HG02571 (cell line): ENCODE data around the gene TES.

Experiments
- ATAC-seq: cut with Tn5 transposase; IDR thresholded peaks from one replicate; pipeline ENCODE4 v1.9.1; 2021; ENCODE audit warnings: mild to moderate bottlenecking, moderate library complexity; ENCODE audit not compliant: unreplicated experiment

The TES gene

DNA sequence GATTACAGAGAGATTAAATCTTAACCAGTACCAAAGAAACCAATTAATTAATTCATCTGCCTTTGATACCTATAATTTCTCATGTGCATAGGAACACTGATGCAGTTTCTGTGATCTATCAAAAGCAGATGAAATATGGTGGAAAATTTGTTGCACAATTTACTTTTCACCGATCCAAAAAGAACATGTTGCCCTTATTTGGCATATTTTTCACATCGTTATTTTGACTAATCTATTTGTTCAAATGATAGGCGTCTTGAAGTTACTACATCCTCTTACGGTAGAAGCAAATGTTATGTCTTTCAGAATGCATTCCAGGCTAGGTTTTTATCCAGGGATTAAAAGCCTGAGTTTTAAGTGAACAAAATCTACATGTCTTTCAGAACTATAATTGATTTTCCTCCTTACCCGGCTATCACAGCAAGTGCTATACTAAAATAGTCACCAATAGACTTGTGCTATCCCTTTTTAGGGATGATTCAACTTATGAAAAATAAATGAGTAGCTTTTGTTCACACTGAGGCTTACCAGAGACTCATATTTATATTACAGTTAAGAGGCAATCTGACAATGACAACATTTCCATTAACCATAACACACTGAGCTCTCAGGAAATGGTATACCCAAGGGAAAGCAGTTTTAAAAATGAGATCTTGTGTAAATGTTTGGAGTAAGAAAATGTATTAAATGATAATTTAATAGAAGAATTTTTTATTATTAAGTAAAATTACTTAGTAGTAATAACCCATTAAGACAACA lies 16.8 kb upstream of the TES start:
- no peak for ATAC-seq

DNA sequence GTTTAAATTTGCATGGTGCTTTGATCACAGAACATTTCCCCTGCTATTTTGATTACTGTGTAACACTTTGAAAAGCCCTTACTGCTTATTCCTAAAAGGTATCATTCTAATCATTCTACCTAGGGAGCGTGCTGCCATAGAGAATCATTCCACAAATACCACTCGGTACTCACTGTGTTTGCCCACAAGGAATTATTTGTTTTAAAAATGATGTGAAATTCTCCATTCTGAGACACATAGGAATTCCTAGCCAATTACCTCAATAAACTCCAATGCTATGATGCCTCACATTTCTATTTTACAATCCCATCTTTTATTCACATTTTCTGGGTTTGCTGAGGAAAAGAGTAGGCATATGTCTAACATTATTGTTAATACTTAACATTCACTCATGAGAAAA lies 16.2 kb upstream of the TES start:
- ATAC-seq, result no peak

DNA sequence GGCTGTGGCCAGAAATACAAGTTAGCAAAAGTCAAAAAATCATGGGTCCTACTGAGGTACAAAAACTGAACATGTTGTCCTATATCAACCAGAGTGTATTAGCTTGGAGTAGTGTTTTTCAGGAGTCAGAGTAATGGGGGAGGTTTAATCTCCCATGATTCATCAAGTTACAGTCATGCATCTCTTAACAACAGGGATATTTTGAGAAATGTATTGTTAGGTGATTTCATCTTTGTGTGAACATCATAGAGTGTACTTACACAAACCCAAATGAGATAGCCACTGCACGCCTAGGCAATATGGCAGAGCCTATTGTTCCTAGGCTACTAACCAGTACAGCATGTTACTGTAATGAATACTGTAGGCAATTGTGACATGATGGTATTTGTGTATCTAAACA lies 14.9 kb upstream of the TES start:
- ATAC-seq, result no peak

DNA sequence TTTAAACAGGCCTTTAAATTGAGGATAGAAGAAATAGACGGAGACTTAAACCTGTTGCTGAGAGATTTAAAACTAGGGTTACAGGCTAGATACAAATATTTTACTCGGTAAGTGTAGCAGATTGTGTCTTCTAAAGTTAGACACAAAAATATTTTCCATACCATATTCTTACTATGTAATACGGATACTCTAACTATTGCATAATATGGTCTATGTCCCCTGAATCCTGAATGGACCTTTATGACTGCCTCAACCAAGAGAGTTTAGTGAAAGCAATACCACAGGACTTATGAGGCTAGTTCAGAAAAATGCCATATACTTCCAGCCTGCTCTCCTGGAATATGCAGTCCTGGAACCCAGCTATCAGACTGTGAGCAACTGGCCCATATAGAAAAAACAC lies 13.4 kb upstream of the TES start:
- ATAC-seq, result no peak

DNA sequence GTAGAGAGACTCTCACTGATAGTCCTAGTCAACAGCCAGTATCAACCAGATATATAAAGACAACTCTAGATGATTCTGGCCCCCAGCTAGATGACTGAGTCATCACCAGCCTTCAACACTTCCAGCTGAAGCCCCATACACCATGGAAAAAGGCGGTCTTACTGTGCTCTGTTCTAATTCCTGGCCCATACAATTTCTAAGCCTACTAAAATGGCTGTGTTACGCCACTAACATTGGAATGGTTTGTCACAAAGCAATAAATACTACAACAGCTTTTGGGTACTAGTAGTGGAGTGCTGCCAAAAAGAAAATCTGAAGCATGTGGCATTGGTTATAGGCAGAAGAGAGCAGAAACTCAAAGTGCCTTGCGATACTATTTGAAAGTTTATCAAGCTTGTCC lies 13.0 kb upstream of the TES start:
- ATAC-seq, result no peak

DNA sequence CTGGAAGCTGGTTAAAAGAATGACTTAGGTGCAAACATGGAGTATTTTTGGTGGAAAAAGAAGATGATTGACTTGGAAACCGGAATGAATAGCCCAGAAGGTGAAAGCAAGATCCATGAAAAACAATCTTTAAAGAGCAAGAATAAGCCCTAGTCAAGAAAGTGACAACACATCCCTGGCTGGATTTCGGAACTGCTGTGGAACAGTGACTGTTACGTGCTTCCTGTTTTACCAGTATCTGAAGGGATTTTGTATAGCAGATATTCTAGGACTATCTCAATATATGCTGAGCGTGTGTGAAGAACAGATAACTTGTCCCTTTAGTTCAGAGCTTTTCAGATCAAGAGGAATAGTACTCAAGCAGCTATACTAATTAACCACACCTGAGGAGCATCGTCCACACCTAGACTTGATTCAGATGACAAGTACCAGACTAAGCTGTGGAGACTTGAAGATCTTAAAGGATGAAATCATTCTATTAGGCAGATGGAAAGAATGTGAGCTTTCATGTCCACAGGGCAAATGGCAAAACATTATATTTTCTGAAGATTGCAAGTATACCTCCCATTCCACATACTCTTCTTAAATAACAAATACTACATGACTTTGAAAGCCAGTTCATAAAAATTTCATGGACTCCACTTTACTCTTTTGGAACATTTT lies 11.5 kb upstream of the TES start:
- no peak for ATAC-seq

DNA sequence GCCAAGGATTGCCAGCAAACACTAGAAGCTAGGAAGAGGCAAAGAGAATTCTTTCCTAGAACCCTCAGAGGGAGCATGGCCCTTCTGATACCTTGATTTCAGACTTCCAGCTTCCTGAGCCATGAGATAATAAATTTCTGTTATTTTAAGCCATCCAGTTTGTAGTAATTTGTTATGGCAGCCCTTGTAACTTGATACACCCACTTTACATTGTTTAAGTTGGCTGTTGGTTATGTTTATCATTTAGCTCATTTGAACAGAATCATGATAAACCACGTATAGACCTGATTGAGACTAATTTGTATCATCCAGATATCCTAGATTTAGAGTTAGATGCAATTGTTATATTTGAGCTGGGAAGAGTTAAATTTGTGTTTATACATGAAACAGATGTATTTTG lies 9.4 kb upstream of the TES start:
- no peak for ATAC-seq

DNA sequence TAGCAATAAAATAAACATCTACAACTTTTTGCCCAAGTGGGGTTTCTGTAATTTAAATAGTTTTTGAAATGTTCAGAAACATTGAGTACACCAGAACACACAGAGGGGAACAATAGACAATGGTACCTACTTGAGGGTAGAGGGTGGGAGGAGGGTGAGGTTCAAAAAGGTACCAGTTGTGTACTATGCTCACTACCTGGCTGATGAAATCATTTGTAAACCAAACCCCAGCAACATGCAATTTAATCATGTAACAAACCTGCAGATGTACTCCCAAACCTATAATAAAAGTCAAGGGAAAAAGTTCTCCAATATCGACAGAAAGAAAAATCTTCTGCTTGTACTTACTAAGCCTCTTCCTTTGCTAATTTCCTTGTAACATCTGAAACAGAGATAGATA lies 4.2 kb upstream of the TES start:
- ATAC-seq, result no peak

DNA sequence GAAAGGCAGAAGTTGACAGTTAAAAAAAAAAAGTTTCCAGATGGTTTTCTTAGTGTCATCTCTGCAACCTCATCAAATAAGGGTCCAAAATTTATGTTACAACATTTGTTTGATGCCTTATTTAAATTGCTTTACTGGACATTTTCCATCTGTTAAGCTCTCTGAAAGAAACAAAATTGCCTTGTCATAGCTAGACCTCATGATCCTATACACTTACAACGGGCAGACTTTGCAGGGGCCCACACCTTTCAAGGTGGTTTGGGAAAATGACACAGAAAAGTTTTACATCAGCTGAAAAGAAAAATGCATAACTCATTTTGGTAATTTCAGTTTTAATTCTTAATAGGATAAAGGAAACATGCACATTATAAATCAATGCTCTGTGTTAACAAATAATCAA lies 1.4 kb upstream of the TES start:
- no peak for ATAC-seq

DNA sequence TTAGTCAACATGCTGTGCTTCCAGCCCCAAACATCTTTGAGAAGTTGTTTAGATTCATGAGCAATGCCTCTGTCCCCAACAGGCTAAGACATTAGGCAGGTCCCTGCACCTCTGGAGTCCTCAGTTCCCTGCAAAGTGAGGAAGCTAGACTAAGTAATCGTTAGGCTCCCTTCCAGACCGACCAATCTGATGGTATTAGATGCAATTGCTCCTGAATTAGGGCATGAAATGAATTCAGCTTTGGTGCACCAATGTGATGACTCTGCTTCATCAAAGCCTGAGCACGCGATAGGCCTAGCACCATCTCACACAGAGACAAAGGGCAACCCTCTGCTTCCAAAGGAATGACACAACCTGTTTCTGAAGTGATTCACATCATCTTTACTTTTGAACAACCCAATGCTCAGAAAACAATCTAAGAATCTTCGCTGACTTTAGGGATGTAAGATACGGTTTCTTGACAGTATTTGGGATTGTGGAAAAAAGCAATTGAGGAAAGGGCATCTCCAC lies 723 bp upstream of the TES start:
- ATAC-seq, result no peak

DNA sequence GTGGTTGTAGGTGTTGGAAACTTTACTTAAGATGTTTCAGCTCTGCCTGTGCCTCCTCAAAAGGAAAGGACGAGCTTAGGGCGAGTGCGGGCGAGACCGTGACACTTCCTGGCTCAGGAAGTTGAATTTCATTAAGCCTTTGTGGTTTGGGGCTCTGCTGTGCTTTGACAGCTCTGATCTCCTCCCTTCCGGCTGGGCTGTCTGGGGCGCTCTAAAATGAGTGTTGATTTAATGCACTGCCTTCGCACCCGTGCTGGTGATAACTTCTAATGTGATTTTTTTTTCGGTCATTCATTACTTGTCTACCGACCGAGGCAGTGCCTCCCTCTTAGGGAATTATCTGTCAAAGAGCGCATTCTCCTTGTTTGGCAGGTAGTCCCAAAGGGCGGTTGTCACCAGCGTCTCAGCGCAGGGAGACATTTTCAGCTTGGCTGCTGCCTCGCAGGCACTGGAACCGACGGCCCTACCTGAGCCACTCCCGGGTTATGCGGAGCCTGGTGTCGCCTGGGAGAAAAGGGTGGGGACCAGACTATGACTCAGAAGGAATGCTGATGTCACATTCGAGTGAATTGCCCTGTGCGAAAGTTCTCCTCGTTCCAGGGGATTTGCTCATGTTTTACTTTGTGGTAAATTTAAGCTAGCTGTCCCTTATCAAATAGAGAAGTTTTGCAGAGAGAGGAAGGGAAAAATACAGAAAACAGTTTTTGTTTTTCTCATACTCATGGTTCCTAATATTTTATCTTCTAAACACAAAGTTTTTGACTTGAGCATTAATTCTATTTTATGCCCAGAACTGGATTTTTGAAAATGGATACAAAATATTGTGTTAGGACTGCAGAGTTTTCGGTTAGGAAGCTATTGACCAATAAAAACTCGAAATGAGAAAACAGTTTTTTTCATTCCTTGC lies 920 bp downstream of the TES start:
- peak; percentile 63 for ATAC-seq

DNA sequence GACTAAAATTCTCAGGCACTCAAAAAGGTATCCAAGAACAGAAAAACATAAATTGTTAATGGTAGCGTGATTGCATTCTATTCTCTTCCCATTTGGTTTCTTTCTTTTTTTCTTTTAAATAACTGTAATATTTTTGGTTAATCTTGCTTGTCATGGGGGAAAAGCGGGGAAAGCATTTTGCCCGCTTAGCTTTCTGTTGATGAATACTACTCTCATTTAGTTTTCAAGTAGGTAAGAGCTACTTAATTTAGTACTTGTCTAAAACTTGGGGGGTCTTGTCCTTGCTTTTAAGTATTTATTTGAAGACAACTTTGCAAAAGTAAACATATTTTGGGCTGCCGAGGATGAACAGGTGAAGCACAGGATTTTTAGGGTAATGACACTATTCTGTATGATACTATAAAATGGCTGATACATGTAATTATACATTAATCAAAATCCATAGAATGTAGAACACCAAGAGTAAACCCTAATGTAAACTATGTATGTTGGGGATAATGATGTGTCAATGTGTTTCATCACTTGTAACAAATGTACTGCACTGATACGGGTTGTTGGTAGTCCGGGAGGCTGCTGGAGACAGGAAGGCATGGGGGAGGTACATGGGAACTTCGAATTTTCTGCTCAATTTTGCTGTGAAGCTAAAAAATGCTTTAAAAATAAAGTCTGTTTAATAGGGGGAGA lies 1.7 kb downstream of the TES start:
- ATAC-seq, result no peak

DNA sequence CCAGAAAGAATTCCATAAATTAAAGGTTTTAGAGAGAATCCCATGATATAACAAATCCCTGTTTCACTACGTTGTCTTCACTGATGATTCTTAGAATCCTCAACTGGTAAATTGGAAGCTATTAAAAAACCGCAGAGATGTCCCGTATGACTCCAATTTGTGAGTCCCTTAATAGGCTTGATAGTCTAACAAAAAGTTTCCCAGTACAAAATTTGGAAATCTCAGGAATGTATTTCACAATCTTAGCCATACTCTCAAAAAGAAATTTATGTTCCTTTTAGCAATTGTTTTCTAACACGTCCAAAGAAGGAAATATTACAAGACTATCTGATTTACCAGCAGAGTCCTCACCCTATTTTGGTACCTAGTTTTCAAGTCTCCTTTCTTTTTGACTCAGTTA lies 2.5 kb downstream of the TES start:
- no peak for ATAC-seq

DNA sequence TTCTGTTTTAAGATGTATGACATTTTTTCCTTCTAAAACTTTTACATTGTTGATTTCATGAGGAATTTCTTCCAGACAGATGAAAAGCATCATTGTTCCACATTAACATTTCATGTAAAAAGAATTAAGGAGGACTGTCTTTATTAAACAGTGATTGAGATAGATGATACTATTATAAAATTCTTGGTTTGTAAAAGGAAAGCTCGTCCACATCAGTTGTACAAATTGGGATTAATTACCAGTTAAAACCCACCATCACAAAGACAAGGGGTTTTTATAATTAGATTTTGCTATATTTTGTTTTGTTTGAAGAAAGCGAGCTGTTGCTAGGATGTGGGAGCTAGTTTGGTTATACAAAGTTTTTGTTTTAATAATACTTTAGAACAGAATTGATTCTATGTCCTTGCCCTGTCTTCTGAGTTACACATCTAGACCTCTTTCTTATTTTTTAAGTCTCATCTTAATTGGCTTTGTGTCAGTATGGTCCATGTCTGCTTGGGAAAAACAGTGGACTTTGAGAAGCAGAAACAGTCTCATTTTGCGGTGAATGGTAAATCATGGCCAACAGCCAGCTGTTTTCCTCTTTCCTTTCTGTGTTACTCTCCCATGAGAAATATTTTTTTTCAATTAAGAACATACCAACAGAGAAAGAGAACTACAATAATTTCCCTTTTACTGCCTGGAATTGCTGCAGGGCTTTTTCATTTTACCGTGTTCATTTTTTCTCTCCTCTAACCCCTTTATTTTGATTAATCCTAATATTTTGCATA lies 3.2 kb downstream of the TES start:
- ATAC-seq, result no peak

DNA sequence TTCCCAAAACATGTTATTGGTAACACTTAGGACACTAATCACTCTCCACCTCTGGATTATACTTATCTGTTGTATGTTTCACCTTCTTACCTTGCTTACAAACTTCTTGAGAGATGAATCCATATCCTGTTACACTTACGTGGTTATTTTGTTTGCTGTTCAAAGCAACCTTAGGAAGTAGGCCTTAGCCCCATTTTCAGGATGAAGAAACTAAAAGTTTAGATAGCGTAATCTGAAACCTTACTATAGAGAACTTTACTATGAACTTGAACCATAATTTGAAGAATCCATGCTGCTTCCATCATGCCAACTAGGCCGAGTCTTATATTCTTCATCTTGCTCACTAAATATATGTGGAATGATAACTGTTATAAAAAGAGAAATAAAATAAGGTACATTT lies 4.6 kb downstream of the TES start:
- ATAC-seq, result no peak

DNA sequence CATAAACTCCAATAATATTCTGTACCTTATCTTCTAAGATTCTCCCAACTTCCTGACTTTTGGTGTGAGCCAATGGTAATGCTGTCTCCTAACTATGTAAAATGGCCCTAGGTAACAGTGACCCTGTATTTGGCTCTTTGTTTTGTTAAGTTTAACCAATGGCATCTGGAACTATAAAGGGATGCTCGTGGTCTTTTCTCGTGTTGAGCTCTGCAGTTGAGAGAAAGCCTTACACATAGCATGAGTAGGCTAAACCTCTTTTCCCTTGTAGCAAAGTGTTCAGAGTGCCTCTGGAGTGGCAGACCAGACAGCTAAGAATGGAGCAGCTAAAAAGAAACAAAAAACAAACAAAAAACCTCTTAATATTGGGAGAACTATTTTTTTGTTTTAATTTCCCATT lies 5.2 kb downstream of the TES start:
- ATAC-seq, result no peak

DNA sequence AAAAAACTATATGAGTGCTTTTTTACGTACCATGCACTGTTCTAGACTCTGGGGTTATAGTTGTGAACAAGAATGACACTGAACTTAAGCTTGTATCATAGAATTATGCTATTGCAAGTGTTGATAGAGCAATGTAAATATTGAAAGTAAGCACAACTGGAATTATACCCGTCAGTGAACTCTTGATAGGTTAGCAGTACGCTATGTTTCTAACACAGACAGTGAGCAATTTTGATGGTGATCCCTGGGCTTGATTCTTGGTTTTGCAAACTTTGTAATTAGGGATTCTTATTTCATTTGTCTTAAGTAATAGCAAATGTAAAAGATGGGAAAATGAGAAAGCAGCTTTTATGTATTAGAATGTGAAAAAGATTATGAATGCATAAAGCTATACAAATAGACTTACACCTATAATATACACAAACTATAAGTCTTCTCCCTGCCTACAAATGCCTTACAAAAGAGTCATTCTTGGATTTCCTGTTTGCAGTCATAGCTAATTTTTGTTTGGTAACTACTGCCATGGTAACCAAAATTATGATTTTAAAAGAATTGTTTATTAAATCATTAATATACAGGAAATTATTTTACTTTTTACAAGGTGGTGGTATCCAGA lies 6.7 kb downstream of the TES start:
- no peak for ATAC-seq

DNA sequence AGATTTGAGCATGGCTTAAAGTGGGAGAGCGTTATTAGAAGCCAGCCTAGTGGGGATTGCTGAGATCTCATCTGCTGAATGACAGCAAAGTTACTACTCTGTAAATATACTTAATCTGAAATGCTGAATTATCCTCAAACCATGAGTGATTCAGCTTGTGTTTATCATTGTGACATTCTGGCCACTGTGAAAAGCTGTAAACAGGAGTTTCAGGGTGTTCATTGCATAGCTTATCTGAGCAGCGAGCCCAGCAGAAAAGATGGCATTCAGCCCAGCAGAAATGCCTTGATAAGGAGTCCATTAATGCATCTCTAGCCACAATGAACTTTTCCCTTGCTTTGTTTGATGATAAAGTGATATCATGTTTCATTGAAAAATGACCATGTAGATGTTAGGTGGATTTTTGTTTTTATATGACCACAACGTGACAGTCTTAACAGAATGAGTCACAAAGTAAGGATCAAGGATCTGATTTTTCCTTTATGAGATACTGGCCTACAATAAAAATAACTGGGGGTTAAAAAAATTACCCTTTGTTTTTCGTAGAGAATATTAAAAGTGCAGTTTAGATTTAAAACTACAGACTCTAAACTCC lies 7.8 kb downstream of the TES start:
- ATAC-seq, result no peak

DNA sequence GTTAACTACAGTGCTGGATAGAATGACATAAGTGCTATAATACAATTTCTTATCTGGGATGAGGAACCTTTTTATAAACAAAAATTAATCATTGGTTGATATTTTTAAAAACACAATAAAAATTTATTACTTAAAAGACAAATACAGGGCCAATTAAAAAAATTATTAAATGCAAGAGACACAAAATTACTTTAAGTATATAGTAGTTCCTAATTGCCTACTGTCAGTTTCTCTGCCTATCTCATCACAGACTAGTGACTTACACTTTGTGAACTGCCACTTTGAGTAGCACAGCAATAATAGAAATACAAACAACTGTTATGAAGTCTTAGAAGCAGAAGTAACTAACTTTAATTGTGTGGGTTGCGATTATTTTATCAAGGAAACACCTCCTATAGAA lies 8.4 kb downstream of the TES start:
- no peak for ATAC-seq
